Activated CD8-positive, alpha-beta T cell treated with anti-CD3 and anti-CD28 coated beads for 36 hours (primary cell): ENCODE data around the gene SVOPL. TPM values are rescaled to one million over a fixed set of nuclear protein-coding genes. Genes with fewer than 3 reads are reported as not detected.

ENCODE experiments used
- ATAC-seq: fragments of 200-7000 bp; cut with Tn5 transposase; one replicate; pipeline ENCODE4 v1.10.0; 2021; ENCODE audit warnings: mild to moderate bottlenecking, moderate library complexity
- CTCF ChIA-PET: fragments of 350-600 bp; sonication (Branson Sonifier 250); formaldehyde crosslinking; loops from one replicate; lab custom pipeline; 2021; ENCODE audit warnings: antibody characterized with exemption; lab: Charles Lee
- POLR2A ChIA-PET: fragments of 350-600 bp; sonication (Branson Sonifier 250); formaldehyde crosslinking; loops from one replicate; lab custom pipeline; 2021; ENCODE audit warnings: antibody characterized with exemption; lab: Charles Lee
- DNase-seq: peaks from one replicate; pipeline ENCODE4 v3.0.0-alpha.2; 2020
- H3K27ac Mint-ChIP-seq: one replicate; pipeline ENCODE4 v1.8.0; 2021; ENCODE audit warnings: mild to moderate bottlenecking, mixed read lengths
- H3K27me3 Mint-ChIP-seq: one replicate; pipeline ENCODE4 v1.8.0; 2021; ENCODE audit warnings: mixed read lengths
- H3K36me3 Mint-ChIP-seq: one replicate; pipeline ENCODE4 v1.8.0; 2021; ENCODE audit warnings: low read depth, mixed read lengths
- H3K4me1 Mint-ChIP-seq: one replicate; pipeline ENCODE4 v1.8.0; 2021; ENCODE audit warnings: low read depth, mixed read lengths
- H3K4me3 Mint-ChIP-seq: one replicate; pipeline ENCODE4 v1.8.0; 2021; ENCODE audit warnings: mild to moderate bottlenecking, moderate library complexity, mixed read lengths
- H3K9me3 Mint-ChIP-seq: one replicate; pipeline ENCODE4 v1.8.0; 2021; ENCODE audit warnings: mixed read lengths
- CTCF ChIP-seq: fragments of 200-600 bp; IDR thresholded peaks from one replicate; pipeline ENCODE4 v1.8.0; 2022; ENCODE audit warnings: antibody characterized with exemption, mild to moderate bottlenecking
- intact Hi-C: fragments of 100-400 bp; cut with micrococcal nuclease; formaldehyde crosslinking; loops from one replicate; pipeline ENCODE4 v1.10.0; 2022
- total RNA-seq, 2 experiments: library from RNA; stranded (reverse); gene quantifications; one replicate each; pipeline ENCODE4 v1.2.3, GENCODE V29; 2021

Gene SVOPL
- total RNA-seq, 2 experiments from 2014 or later: 0.78 TPM; not detected in 1

DNA sequence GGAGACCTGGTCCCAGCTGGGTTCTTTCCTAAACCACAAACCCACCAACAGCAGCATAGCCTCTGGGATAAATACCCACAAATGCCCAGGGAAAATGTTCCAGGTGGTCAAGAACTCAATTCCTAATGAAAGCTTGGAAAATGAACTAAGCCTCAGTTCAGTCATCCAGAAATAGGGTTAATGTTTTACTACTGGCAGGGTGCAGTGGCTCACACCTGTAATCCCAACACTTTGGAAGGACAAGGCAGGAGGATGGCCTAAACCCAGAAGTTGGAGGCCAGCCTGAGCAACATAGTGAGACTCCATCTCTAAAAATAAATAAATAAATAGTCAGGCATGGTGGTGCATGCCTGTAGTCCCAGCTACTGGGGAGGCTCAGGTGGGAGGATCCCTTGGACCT is 82.2 kb downstream of the SVOPL start:
- no peak for ATAC-seq
- no peaks in the 10 kb centered on the region for H3K9me3 Mint-ChIP-seq
- no peak overlapping the region for H3K4me3 Mint-ChIP-seq
- intact Hi-C loops: no loop called here
- no peak overlapping the region for H3K27ac Mint-ChIP-seq
- ChIA-PET CTCF (no interaction called here), POLR2A (no interaction called here)
- peaks cover 4% of the 10 kb centered on the region for H3K4me1 Mint-ChIP-seq
- TF ChIP-seq CTCF: no peak
- no peaks in the 10 kb centered on the region for H3K36me3 Mint-ChIP-seq
- no peak for DNase-seq
- H3K27me3 Mint-ChIP-seq: no peaks in the 10 kb centered on the region

- no peak for DNase-seq
- H3K4me3 Mint-ChIP-seq: no peak overlapping the region
- no peaks in the 10 kb centered on the region for H3K9me3 Mint-ChIP-seq
- no peak for TF ChIP-seq CTCF
- ATAC-seq: no peak
- intact Hi-C loops: no loop called here
- POLR2A ChIA-PET: no interaction called here
- peaks cover 6% of the 10 kb centered on the region for H3K4me1 Mint-ChIP-seq
- no peaks in the 10 kb centered on the region for H3K36me3 Mint-ChIP-seq
- CTCF ChIA-PET: no interaction called here
- no peak overlapping the region for H3K27ac Mint-ChIP-seq
- no peaks in the 10 kb centered on the region for H3K27me3 Mint-ChIP-seq
These were observed 82.7 kb downstream of the SVOPL start for GRCh38 chr7:138618506-138618905.

- H3K36me3 Mint-ChIP-seq: no peaks in the 10 kb centered on the region
- H3K27me3 Mint-ChIP-seq: no peaks in the 10 kb centered on the region
- H3K9me3 Mint-ChIP-seq: no peaks in the 10 kb centered on the region
- H3K4me1 Mint-ChIP-seq: peaks cover 8% of the 10 kb centered on the region
- H3K4me3 Mint-ChIP-seq: no peak overlapping the region
- CTCF ChIA-PET: interaction anchor here (1.5 kb wide), 1 partner anchor 10 kb away, joined by 3 read pairs; no protein-coding TSS in a partner anchor
- DNase-seq (no peak), ATAC-seq (no peak)
- TF ChIP-seq CTCF: no peak
- no peak overlapping the region for H3K27ac Mint-ChIP-seq
- POLR2A ChIA-PET: no interaction called here
- intact Hi-C loops: no loop called here
These were observed 85.1 kb downstream of the SVOPL start for GRCh38 chr7:138616085-138616484.

- Mint-ChIP-seq H3K4me3 (no peak overlapping the region), H3K27me3 (no peaks in the 10 kb centered on the region), H3K4me1 (peaks cover 10% of the 10 kb centered on the region), H3K27ac (no peak overlapping the region), H3K36me3 (no peaks in the 10 kb centered on the region), H3K9me3 (no peaks in the 10 kb centered on the region)
- ATAC-seq (no peak), DNase-seq (no peak)
- POLR2A ChIA-PET: no interaction called here
- TF ChIP-seq CTCF: no peak
- CTCF ChIA-PET: no interaction called here
- intact Hi-C loops: no loop called here
These were observed 87.5 kb downstream of the SVOPL start for GRCh38 chr7:138613630-138614029.

DNA sequence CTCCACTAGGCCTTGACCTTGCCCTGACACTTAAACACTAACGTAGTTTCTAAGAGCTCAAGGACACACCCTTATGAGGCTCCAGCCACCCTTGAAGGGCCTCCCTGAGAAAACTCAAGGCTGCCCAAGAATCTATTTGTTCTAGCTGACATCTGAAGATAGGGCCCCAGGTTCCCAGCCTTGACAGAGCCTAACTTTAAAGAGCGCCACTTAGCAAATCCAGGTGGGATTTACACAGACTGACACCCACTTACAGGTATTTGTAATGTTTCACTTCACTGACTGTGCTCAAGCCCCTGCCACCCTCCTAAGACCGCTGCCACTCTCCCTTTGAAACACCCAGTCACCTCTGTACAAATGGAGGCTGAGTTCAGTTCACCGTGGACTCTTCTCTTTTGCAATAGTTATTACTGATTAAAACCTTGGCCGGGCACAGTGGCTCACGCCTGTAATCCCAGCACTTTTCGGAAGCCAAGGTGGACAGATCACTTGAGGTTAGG is 90.4 kb downstream of the SVOPL start:
- CTCF ChIA-PET: no interaction called here
- ATAC-seq (no peak), DNase-seq (no peak)
- H3K36me3 Mint-ChIP-seq: no peaks in the 10 kb centered on the region
- H3K27ac Mint-ChIP-seq: no peak overlapping the region
- H3K9me3 Mint-ChIP-seq: no peaks in the 10 kb centered on the region
- H3K4me1 Mint-ChIP-seq: peaks cover 23% of the 10 kb centered on the region
- TF ChIP-seq CTCF: no peak
- H3K4me3 Mint-ChIP-seq: no peak overlapping the region
- intact Hi-C loops: no loop called here
- POLR2A ChIA-PET: no interaction called here
- H3K27me3 Mint-ChIP-seq: no peaks in the 10 kb centered on the region
